NCI-H2107 treated with DMSO at 0.1 percent for 48 hours (cell line): Measurements from ENCODE around the gene WDR45B.
"Not testable (repeated sequence)": the region's sequence is repeated elsewhere in the genome, so short reads cannot be mapped to it uniquely, and the experiment has no call there.

Experiments used
- DNase-seq: peaks from one replicate; lab custom pipeline; 2025; ENCODE audit not compliant: unreplicated experiment; lab: John Stamatoyannopoulos, UW

Gene WDR45B

DNA sequence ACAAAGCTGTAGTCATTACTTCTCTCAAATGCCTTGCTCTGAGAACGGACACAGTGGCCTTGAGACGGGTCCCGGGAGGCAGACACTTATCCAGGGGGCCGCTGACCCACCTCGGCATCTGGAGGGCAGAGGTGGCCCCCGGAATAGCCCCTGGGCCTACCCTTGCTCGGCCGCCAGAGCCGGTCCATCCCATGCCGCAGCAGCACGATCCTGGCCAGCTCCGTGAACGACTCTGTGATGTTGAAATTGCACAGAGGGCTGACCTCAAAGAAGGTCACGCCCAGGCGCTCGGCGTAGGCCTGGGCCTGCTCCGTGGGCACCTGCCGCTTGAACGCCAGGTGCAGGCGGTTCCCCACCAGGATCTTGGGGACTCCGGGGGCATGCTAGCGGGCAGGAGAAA, 10.1 kb upstream of the WDR45B start:
- no peak for DNase-seq

DNA sequence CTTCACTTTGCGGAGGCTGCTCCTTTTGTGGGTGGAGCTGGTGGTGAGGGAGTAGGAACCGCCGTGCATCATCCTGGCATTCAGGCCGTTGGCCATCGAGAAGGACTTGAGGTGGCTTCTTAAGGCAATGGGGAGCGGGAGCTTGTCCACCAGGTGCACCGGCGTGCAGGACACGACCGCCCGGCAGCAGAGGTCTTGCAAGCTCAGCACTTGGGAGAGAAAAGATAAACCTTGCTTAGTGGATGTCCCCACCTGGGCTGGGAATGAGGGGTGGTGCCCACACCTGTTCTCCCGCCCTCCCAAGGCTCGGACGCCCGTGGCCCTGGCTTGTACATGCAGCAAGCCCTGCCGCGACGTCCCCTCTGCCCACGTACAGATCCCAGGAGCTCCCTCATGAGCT, 9.7 kb upstream of the WDR45B start:
- no peak for DNase-seq

DNA sequence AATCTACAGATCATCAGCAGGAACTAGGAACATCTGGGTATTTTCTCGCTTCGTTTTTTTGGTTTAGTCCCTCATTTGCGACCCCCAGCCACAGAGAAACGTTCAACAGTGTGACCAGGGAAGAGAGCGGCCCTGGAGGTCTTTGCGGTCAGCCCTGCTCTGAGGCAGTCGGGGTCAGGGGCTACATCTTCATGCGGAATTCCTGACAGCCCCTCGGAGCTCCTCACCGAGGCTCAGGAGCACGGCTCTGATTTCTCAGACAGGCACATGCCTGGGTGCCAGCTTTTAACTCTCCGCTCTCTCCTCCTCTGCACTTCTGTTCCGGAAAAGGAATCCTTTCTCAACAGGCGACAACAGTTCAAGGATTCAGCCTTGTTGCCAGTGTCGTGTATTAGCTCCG, 8.0 kb upstream of the WDR45B start:
- no peak for DNase-seq

DNA sequence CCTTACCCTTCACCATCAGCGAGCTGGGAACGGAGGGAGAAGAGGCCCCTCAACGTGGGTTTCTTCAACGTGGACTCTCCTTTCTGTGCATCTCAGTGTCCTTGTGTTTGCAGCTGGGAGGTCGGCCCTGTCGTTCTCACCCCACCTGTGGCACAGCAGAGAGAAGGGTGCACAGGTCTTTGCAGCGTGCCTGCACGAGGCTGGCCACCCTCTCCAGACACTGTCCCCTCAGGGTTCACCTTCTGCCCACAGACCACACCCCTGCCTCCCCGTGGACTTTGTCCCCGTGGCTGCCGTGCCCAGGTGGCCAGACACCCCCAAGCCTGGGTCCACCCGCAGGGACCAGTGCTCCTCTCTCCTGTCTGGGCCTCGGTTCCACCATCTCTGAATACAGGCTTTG, 7.3 kb upstream of the WDR45B start:
- DNase-seq = no peak

DNA sequence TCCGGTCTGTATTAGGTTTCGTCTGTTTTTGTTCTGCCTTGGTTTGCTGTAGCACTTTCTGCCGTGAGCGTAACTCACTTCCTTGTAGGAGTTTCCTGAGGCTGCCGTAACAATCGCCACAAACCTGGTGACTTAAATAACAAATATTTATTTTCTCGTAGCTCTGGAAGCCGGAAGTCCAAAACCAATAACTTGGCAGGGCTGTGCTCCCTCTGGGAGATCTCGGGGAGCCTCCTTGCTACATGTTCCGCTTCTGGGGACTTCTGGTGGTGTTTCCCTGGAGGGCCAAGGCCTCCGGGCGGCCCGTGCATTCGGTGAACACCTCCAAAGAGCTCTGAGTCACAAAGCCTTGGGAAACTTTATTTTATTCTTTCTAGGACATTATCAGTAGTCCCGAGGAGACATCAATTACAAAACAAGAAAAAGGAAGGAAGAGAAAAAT, 6.8 kb upstream of the WDR45B start:
- no peak for DNase-seq

DNA sequence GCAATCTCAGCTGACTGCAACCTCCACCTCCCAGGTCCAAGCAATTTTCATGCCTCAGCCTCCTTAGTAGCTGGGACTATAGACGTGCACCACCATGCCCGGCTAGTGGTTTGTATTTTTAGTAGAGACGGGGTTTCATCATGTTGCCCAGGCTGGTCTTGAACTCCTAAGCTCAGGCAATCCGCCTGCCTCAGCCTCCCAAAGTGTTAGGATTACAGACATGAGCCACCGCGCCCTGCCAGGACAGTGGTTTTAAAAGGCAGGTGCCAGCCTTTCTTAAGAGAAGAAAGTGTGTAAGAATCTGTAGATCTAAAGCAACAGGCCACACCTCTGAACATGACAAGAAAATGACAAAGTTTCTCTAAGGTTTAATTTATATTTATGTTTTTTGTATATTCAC, 6.4 kb upstream of the WDR45B start:
- not testable (repeated sequence) for DNase-seq

DNA sequence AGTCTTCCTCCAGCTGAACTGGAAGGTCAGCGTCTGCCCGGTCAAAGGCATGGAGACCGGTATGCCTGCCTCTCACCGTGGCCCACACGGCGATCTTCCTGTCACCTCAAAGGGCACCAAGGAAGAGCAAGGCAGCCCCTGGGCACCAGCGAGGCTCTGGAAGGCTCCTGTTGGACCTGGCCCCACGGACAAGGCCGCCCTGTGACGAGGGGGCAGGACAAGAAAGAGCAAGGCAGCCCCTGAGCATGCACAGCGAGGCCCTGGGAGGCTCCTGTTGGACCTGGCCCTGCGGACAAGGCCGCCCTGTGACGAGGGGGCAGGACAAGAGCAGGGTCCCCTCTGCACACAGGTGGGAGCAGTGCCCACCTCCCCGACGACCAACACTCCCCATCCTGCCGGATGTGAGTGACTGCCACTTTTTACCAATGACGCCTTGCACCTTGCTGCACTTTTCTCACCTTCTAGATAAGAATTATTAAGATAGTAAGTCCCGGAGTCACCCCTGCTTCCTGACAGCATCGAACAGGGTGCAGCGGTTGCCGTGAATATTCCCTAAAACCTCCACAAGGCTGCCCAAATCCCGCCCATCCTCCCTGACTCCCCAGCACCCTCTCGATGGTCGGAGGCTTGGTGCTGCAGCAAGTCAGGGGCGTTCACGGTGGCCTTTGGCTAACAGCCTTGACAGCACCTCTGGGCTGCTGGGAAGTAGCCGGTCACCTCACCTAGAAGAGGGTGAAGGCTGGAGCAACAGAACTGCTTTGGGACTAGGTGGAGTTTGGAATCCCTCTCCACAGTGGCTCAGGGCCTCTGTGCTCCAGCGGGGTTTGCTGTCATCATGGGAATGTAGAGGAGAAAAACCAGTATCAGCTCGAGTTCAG, 5.6 kb upstream of the WDR45B start:
- no peak for DNase-seq

DNA sequence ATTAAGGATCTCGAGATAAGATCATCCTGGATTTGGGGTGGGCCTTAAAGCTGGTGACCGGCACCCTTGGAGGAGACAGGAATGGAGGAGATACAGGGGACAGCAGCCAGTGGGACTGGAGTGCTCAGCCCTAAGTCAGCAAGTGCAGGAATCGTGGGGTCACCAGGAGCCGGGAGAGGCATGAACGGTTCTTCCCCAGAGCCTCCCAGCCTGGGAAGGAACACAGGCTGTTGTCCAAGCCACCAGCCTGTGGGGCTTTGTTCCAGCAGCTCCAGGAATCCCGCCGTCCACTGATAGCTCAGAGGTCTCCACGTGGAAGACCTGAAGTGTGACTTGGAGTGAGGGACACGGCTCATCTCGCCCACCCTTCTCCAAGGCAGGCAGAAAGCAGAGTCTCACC, 2.5 kb upstream of the WDR45B start:
- DNase-seq = no peak

DNA sequence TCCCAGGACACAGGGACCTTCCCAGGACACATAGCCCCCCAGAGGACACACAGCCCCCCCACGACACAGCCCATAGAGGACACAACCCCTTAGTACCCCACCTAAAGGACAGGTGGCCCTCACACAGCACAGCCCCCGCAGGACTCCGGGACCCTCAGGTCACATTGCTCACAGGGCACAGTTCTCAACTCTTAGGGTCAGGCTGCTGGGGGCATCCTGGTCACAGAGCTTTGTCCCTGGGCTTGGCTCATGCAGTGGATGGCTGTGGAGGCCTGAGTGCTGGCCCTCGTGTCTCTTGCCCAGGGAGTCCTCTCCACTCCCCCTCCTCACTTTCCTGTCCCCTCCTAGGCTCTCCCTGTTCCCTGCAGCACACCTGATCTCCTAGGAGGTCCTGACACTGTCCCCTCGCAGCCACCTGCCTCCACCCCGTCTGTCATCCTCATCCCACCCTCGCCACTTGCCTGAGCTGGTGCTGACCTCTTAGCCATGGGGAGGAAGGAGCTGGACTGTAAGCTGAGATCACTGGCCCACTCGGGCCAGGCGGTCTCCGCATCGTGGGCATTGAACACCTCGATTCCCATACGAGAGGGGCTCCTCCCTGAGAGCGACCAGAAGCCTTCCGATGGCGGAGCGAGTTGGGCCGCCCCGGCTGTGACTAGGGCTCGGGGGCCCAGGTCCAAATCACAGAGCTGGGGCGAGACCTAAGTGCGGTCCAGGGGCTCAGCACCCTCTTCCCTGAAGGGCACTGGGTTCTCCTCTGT, 1.4 kb upstream of the WDR45B start:
- DNase-seq = no peak

DNA sequence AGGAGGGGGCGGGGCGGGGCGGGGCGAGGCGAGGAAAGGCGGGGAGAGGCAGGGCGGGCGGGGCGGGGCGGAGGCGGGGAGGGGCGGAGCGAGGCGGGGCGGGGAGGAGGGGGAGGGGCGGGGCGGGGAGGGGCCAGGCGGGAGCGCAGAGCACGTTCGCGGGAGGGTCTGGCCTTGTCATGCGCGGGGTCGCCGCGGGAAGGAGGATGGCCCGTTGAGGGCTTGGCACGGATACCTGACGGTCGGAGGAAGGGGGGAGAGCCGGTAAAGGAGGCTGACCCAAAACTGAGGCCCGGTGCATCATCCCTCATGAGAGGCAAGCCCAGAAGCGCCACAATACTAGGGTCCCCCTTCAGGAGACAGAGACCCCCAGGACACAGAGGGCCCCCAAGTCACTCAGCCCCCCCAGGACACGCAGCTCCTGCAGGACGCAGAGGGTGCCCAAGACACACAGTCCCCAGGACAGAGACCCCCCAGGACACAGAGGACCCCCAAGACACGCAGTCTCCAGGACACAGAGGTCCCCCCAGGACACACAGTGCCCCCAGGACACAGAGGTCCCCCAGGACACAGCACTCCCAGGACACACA, 593 bp upstream of the WDR45B start:
- DNase-seq = no peak

DNA sequence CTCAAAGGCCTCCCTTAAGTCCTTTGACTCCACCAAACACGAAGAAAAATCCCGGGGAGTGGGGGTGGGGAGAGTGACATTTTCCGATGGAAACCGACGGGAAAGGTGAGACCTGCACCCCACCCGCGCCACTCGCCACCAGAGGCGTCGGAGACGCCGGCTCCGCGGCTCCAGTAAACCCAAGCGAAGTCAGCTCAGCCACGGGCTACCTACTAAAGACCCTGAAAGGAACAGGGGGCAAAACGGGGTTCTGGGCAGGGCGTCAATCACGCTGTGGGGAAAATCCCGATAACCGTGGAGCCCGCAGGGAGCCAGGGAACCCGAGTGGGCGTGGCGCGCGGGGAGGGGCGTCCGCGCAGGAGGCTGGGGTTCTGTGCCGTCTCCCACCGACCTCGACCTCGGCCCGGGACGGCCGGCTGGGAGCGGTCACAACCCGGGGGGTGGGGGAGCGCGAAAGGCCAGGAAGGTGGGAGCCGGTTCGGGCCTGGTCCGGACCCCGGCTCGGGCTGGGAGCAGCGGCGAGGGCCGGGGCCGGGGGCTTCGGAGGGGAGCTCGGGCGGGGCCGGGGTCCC, 565 bp downstream of the WDR45B start:
- no peak for DNase-seq

DNA sequence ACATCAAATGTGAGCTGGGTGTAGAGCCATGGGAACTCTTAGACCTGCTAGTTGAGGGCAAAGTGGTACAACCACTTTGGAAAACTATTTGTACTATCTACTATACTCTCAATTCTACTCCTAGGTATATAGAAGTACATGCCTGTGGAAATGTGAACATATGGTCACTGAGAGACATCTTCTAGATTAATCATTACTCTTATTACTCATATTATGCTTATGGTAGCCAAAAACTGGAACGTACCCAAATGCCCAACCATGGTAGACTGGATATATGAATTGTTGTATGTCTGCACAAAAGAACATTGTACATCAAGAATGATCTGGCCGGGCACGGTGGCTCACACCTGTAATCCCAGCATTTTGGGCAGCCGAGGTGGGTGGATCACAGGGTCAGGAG, 2.7 kb downstream of the WDR45B start:
- no peak for DNase-seq

DNA sequence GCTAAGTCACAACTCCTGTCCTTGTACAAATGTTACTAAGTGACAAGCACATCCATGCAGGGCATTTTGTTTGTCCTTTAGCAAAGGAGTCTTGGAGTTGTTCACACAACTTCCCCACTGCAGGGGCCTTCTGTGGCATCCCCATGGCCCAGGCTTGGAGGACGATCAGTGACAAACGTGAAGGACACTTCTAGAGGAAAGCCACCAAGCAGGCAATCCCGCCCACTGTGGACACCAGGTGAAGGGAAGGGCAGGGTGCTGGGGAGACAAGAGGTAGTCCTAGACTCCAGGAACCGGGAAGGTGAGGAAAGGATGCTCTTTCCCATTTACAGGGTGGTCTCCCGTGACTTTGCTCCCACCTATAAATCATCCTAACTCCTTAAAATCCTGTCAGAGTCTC, 4.1 kb downstream of the WDR45B start:
- DNase-seq = no peak

DNA sequence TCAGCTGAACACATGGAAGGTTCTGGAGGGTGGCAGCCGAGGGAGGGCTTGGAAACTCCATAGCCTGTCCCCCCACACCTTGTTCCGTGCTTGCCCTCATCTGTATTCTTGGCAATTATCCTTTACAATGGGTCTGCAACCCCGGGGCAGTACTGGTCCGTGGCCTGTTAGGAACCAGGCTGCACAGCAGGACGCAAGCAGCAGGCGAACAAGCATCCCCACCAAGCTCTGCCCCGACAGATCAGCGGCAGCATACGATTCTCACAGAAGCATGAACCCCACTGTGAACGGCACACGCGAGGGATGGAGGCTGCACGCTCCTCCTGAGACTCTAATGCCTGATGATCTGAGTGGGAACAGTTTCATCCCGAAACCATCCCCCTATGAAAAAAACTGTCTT, 6.2 kb downstream of the WDR45B start:
- DNase-seq = no peak

DNA sequence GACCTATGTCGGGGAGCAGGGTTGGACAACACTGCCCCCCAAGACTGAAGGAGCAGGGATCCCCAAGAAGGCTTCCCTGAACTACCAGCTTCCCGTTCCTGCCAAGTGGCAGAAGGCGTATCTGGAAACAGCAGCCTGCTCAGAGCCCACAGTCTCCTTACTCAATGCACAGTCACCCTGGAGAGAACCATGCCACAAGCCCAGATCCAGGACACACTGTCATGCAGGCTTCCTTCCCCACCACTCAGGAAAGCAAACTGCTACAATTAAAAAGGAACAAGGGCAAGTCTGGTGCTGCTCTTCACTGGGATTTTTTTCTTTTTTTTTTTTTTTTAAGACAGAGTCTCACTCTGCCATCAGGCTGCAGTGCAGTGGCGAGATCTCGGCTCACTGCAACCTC, 8.2 kb downstream of the WDR45B start:
- no peak for DNase-seq

DNA sequence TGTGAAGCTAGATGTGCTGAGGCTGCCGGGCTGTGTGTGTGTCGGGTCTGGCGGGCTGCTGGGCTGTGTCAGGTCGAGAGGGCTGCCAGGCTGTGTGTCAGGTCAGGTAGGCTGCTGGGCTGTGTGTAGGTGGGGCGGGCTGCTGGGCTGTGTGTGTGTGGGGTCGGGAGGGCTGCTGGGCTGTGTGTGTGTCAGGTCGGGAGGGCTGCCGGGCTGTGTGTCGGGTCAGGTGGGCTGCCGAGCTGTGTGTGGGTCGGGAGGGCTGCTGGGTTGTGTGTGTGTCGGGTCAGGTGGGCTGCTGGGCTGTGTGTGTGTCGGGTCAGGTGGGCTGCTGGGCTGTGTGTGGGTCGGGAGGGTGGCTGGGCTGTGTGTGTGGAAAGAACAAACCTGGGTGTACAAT, 8.6 kb downstream of the WDR45B start:
- no peak for DNase-seq

DNA sequence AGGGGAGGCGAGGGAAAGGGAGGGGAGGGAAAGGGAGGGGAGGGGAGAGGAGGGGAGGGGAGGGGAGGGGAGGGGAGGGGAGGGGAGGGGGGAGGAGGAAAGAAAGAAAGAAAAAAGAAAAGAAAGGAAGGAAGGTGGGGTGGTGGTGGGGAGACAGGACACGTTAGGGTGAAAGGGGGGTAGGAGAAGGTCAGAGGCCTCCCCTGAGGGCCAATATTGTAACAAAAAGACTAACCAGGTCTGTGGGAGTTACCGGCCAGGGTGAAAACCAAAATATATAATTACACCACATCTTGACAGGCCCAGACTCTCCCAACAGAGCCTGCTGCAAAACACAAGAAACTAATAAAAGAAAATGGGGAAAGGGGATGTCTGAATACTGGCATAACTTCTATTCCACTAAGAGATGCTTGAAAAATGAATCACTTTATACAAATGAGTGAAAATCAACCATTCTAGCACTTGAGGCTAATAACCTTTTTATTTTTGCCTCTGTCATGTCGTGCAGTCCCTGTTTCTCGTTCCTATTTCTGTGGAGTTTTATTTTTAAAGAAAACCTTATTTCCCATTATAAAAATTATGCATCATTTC, 10.0 kb downstream of the WDR45B start:
- DNase-seq = no peak

DNA sequence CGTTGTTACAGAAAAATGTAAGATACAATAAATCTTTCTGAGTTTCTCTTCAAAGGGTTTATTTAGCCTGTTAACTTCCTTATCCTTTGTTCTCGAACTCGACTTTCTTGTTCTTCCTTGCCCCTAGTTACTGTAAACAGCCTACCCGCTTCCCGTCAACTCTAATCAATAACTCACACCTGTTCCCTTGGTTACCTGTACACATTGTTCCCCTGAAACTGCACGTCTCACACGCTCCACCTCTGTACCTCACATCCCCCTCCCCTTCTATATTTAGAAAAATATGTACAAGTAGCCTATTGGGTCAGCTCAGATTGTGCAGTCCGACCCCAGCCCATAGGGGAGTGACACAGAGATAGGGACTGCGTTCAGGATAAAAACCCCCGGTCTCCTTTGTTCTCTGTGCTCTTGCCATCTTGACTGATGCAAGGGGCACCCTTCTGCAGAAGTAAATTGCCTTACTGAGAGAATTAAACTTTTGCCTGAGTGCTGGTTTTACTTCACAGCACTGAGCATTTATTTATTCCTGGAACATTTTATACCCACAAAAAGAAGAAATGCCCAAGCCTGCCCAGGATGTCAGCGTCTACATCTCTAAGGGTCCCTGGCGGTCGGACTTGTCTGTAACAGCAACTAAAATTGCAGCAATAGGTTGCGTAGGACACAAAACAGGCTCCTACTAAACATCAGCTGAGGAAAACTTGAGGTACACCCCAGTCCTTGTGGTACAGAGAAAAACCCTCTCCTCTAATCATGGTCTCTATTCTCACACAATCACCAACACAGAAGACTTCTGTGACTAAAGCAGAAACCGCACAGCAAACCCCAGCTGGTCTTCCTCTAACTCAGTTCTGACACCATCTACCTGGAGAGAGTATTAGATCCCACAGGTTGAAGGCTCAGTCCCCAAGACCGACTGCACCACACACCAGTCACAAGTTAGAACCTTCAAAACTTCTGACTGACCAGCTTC, 11.3 kb downstream of the WDR45B start:
- DNase-seq = no peak

DNA sequence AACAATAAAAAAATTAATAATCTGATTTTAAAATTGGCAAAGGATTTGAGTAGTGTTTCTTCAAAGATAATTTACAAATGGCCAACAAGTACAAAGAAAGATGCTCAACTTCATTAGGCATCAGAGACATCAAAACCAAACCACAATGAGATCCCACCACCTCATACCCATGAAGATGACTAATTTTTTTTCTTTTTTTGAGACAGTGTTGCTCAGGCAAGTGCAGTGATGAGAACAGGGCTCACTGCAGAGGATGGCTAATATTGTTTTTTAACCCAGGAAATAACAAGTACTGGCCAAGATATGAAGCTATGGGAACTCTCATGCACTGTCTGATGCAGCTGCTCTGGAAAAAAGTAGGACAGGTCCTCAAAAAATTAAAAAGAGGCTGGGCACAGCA, 14.9 kb downstream of the WDR45B start:
- DNase-seq = no peak

DNA sequence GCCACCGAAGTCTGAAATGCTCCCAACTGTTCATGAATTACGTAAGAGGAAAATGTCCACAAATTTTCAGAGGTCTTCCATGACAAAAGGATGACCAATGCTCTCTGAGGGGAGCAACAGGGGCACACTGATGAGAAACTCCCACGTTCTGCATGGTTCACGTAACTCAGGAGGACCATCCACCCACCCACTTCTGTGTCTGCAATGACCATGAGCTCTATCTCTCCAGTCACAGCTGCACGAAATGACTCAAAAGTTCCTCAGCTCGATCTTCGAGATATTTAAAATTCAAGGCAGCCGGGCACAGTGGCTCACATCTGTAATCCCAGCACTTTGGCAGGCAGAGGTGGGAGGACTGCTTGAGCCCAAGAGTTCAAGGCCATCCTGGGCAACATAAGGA, 15.8 kb downstream of the WDR45B start:
- no peak for DNase-seq
